SK-N-SH (cell line): ENCODE measurements around the gene ZMIZ1.

Source experiments
- EZH2phosphoT487 ChIP-seq: fragments of 200-600 bp; sonication (generic); IDR thresholded peaks from 2 replicates; pipeline ENCODE4 v1.6.1; 2017; ENCODE audit warnings: low read depth, mixed run types, mild to moderate bottlenecking, antibody characterized with exemption, moderate library complexity, borderline replicate concordance
- FOXJ3 ChIP-seq: sonication (generic); formaldehyde crosslinking; IDR thresholded peaks from 2 replicates; pipeline ENCODE4 v1.5.1; 2020; ENCODE audit warnings: mild to moderate bottlenecking, missing genetic modification reagents
- MXI1 ChIP-seq: IDR thresholded peaks from 2 replicates; pipeline ENCODE4 v1.6.1; 2012; ENCODE audit warnings: mild to moderate bottlenecking, low read depth, low read length, improper control_type of control experiment
- POLR2AphosphoS5 ChIP-seq: IDR thresholded peaks from 2 replicates; pipeline ENCODE4 v1.6.1; 2012; ENCODE audit warnings: low read depth, low read length
- TAF1 ChIP-seq: IDR thresholded peaks from 2 replicates; pipeline ENCODE4 v1.6.1; 2012; ENCODE audit warnings: low read depth, mild to moderate bottlenecking, low read length, moderate library complexity, borderline replicate concordance
- TEAD4 ChIP-seq: IDR thresholded peaks from 2 replicates; pipeline ENCODE4 v1.4.0; 2012; ENCODE audit warnings: mild to moderate bottlenecking, borderline replicate concordance; ENCODE audit not compliant: insufficient read depth
- YY1 ChIP-seq: IDR thresholded peaks from 2 replicates; pipeline ENCODE4 v1.4.0; 2012; ENCODE audit warnings: low read depth, mild to moderate bottlenecking
- TF ChIP-seq, protein P1 (sequence below): fragments of 200-600 bp; sonication (generic); IDR thresholded peaks from 2 replicates; pipeline ENCODE4 v1.6.1; 2017; ENCODE audit warnings: antibody characterized with exemption, mild to moderate bottlenecking, moderate library complexity
- TF ChIP-seq, protein P2 (sequence below): IDR thresholded peaks from 2 replicates; pipeline ENCODE4 v1.4.0; 2012; ENCODE audit warnings: low read depth, borderline replicate concordance
- TF ChIP-seq, protein P3 (sequence below): IDR thresholded peaks from 2 replicates; pipeline ENCODE4 v1.4.0; 2012; ENCODE audit warnings: low read depth

DNA sequence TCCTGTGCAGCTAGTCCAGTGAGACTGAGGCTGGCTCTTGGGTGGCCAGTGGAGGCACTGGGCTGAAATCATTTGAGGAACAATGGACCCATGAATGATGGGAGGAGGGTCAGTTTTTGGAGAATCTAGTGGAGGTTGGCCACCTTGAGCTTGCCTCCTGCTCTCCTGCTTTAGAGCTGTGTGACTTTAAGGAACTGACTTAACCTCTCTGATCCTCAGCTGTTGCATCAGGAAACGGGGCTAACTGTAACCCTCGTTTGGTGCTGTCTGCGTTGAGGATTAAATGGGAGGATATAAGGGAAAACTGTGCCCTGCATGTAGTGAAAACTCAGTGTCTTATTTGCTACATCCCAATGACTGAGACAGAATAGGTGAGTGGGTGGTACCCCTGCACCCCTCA, 163.1 kb downstream of the ZMIZ1 start:
- TF ChIP-seq TAF1 (no peak), FOXJ3 (CRISPR knock-in tag) (no peak), TEAD4 (no peak), EZH2phosphoT487 (no peak), YY1 (no peak), MXI1 (no peak), POLR2AphosphoS5 (no peak)
- TF ChIP-seq, protein P1, sequence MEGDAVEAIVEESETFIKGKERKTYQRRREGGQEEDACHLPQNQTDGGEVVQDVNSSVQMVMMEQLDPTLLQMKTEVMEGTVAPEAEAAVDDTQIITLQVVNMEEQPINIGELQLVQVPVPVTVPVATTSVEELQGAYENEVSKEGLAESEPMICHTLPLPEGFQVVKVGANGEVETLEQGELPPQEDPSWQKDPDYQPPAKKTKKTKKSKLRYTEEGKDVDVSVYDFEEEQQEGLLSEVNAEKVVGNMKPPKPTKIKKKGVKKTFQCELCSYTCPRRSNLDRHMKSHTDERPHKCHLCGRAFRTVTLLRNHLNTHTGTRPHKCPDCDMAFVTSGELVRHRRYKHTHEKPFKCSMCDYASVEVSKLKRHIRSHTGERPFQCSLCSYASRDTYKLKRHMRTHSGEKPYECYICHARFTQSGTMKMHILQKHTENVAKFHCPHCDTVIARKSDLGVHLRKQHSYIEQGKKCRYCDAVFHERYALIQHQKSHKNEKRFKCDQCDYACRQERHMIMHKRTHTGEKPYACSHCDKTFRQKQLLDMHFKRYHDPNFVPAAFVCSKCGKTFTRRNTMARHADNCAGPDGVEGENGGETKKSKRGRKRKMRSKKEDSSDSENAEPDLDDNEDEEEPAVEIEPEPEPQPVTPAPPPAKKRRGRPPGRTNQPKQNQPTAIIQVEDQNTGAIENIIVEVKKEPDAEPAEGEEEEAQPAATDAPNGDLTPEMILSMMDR: no peak
- TF ChIP-seq, protein P2, sequence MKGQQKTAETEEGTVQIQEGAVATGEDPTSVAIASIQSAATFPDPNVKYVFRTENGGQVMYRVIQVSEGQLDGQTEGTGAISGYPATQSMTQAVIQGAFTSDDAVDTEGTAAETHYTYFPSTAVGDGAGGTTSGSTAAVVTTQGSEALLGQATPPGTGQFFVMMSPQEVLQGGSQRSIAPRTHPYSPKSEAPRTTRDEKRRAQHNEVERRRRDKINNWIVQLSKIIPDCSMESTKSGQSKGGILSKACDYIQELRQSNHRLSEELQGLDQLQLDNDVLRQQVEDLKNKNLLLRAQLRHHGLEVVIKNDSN: no peak
- TF ChIP-seq, protein P3, sequence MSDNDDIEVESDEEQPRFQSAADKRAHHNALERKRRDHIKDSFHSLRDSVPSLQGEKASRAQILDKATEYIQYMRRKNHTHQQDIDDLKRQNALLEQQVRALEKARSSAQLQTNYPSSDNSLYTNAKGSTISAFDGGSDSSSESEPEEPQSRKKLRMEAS: no peak
